ENCODE measurements around the gene PTPRN2.

Gene PTPRN2

DNA sequence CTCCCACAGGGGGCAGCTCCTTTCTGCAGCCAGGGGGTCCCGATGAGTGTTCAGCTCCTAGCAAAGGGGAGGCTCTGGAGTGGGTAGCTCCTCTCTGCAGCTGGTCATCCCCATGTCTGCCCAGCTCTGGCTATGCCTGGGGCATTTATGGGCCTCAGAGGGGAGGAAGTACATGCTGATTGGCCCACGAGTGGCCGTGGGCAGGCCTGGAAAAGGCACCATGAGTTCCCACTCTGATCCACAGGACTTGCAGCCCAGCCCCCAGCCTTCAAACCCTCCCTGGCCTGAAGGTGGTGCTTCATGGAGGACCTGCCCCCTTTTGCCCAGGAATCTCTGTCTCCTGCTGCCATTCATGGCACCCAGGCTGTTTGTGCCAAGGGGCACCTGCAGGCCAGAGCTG lies 982.0 kb downstream of the PTPRN2 start:
- Mint-ChIP-seq H3K4me1 (no peaks in the 10 kb centered on the region), H3K4me3 (no peak overlapping the region), H3K36me3 (ENCODE audit: insufficient read depth) (peaks cover 3% of the 10 kb centered on the region), H3K27me3 (no peaks in the 10 kb centered on the region), H3K9me3 (no peaks in the 10 kb centered on the region), H3K27ac (ENCODE audit: low read depth) (no peak overlapping the region)
- no peak for DNase-seq (ENCODE audit: low spot score in 2 of 2)
- ATAC-seq (replicated peaks; ENCODE audit: extremely low read depth, poor library complexity, severe bottlenecking), result no peak

DNA sequence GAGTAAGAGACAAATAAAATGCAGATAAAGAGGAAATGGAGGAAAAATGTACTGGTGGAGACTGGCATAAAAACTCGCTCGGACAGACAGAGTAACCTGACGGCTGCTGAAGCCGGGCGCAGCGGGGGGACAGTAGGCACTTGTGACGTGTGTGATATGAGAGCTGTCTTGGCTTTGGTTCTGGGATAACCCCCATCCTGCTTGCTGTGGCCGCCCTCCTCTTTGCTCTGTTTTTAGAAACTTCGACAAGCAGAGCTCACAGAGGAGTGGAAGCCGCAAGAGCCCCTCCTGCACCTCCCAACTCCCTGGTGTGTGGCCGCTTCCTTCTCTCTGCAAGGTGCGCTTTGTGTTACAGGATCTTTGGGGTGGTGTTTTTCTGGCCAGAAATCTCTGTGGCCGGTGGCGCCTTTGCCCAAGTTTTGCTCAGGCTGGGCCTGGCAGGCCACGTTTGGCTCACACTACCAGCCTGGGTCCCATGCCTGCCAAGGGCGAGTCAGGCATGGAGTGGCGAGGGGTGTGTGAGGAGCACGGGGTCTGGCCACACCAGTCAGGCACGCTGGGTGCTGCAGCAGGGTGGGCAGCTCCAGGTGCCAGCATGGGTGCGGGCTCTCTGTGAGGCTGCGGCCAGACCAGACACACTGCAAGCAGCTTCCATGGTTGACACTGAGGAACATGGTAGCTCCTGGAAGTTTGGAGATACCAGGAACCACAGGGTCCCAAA lies 982.8 kb downstream of the PTPRN2 start:
- ATAC-seq (replicated peaks; ENCODE audit: extremely low read depth, poor library complexity, severe bottlenecking), result no peak
- Mint-ChIP-seq H3K4me3 (no peak overlapping the region), H3K27me3 (no peaks in the 10 kb centered on the region), H3K36me3 (ENCODE audit: insufficient read depth) (peaks cover 3% of the 10 kb centered on the region), H3K9me3 (no peaks in the 10 kb centered on the region), H3K4me1 (no peaks in the 10 kb centered on the region), H3K27ac (ENCODE audit: low read depth) (no peak overlapping the region)
- no peak for DNase-seq (ENCODE audit: low spot score in 2 of 2)

DNA sequence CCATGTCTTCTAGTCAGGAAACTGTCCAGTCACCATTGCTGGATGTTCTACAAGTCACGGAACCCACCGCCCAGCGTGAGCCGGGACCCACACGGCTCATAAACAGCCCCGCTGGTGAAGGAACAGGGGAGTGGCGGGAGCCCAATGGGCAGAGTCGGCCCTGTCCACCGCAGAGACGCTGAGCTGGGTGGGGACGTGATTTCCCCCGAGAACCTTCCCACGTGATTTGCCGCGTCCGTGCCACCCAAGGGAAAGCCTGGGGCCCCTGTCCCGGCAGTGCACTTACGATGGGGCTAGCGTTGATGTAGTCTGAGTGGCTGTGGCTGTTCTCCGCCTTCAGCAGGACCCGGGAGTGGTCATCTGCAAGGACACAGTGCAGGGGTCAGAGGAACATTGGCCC lies 983.9 kb downstream of the PTPRN2 start:
- ATAC-seq (replicated peaks; ENCODE audit: extremely low read depth, poor library complexity, severe bottlenecking) (no peak), DNase-seq (ENCODE audit: low spot score in 2 of 2) (no peak)
- no peaks in the 10 kb centered on the region for H3K9me3 Mint-ChIP-seq
- no peak overlapping the region for H3K27ac Mint-ChIP-seq (ENCODE audit: low read depth)
- no peak overlapping the region for H3K4me3 Mint-ChIP-seq
- no peaks in the 10 kb centered on the region for H3K36me3 Mint-ChIP-seq (ENCODE audit: insufficient read depth)
- no peaks in the 10 kb centered on the region for H3K27me3 Mint-ChIP-seq
- no peaks in the 10 kb centered on the region for H3K4me1 Mint-ChIP-seq

DNA sequence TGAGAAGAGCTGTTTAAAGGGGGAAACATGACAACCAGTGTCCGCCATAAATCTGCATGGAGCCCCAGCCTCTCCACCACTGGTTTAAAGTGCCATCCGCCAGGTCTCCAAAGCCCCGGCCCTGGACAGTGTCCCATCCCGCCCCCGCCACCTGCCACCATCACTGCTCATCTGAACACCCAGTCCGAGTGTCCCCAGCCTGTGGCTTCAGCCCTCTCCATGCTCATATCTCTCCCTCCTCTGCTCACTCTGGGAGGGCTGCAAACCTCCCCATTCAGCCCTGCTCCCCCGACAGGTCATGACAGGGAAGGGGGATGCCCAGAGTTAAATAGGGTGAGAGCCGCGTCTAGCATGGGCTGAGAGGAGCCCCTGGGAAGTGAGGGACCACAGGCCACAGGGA lies 984.6 kb downstream of the PTPRN2 start:
- no peak overlapping the region for H3K4me3 Mint-ChIP-seq
- no peak for ATAC-seq (replicated peaks; ENCODE audit: extremely low read depth, poor library complexity, severe bottlenecking)
- H3K36me3 Mint-ChIP-seq (ENCODE audit: insufficient read depth), result no peaks in the 10 kb centered on the region
- no peaks in the 10 kb centered on the region for H3K27me3 Mint-ChIP-seq
- H3K27ac Mint-ChIP-seq (ENCODE audit: low read depth), result no peak overlapping the region
- no peak for DNase-seq (ENCODE audit: low spot score in 2 of 2)
- no peaks in the 10 kb centered on the region for H3K4me1 Mint-ChIP-seq
- H3K9me3 Mint-ChIP-seq, result no peaks in the 10 kb centered on the region

DNA sequence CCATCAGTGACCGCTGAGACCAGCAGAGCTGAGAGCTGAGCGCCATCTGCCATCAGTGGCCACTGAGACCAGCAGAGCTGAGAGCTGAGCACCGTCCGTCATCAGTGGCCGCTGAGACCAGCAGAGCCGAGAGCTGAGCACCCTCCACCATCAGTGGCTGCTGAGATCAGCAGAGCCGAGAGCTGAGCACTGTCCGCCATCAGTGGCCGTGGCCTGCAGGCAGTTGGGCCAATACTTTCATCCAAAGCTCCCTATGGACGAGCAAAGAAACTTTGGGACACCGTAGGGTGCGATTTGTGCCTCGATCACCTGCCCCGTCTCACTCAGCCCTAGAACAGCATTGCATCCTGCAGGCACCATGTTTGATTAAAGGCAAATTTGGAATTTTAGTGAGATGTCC lies 985.0 kb downstream of the PTPRN2 start:
- Mint-ChIP-seq H3K4me3 (no peak overlapping the region), H3K27me3 (no peaks in the 10 kb centered on the region), H3K4me1 (no peaks in the 10 kb centered on the region), H3K36me3 (ENCODE audit: insufficient read depth) (no peaks in the 10 kb centered on the region), H3K27ac (ENCODE audit: low read depth) (no peak overlapping the region), H3K9me3 (no peaks in the 10 kb centered on the region)
- no peak for DNase-seq (ENCODE audit: low spot score in 2 of 2)
- no peak for ATAC-seq (replicated peaks; ENCODE audit: extremely low read depth, poor library complexity, severe bottlenecking)

DNA sequence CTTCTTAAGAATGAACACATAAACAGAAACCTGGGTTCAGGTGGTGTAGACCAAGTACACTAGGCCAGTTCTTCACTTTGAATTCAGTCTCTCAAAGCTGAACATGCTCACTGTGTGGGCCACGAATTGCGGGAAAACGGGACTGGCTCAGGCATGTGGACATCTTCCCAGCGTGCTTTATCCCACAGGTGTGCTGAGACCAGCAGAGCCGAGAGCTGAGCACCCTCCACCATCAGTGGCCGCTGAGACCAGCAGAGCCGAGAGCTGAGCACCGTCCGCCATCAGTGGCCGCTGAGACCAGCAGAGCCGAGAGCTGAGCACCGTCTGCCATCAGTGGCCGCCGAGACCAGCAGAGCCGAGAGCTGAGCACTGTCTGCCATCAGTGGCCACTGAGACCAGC lies 985.5 kb downstream of the PTPRN2 start:
- Mint-ChIP-seq H3K4me3 (no peak overlapping the region), H3K27ac (ENCODE audit: low read depth) (no peak overlapping the region), H3K9me3 (no peaks in the 10 kb centered on the region), H3K27me3 (no peaks in the 10 kb centered on the region), H3K36me3 (ENCODE audit: insufficient read depth) (no peaks in the 10 kb centered on the region), H3K4me1 (no peaks in the 10 kb centered on the region)
- DNase-seq (ENCODE audit: low spot score in 2 of 2) (no peak), ATAC-seq (replicated peaks; ENCODE audit: extremely low read depth, poor library complexity, severe bottlenecking) (no peak)

DNA sequence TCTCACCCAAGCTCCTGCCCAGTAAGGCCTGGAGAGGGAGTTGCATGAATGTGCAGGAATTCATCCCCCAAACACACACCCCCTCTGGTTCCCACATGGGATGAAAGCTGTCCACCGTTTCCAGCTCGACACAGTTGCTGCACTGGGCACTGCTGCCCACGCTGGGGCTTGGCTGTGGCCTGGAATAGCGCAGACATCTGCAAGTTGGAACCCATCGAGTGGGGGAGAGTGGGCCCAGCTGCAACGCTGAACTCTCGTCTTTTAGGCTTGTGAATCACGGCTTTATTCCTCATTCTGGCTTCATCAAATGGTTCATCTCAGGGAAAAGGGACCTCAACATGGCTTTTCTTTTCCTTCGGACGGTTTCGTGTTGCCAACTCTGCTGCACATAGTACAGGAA lies 986.1 kb downstream of the PTPRN2 start:
- ATAC-seq (replicated peaks; ENCODE audit: extremely low read depth, poor library complexity, severe bottlenecking) (no peak), DNase-seq (ENCODE audit: low spot score in 2 of 2) (no peak)
- H3K27ac Mint-ChIP-seq (ENCODE audit: low read depth), result no peak overlapping the region
- no peaks in the 10 kb centered on the region for H3K27me3 Mint-ChIP-seq
- no peaks in the 10 kb centered on the region for H3K9me3 Mint-ChIP-seq
- H3K4me3 Mint-ChIP-seq, result no peak overlapping the region
- H3K36me3 Mint-ChIP-seq (ENCODE audit: insufficient read depth), result no peaks in the 10 kb centered on the region
- no peaks in the 10 kb centered on the region for H3K4me1 Mint-ChIP-seq

DNA sequence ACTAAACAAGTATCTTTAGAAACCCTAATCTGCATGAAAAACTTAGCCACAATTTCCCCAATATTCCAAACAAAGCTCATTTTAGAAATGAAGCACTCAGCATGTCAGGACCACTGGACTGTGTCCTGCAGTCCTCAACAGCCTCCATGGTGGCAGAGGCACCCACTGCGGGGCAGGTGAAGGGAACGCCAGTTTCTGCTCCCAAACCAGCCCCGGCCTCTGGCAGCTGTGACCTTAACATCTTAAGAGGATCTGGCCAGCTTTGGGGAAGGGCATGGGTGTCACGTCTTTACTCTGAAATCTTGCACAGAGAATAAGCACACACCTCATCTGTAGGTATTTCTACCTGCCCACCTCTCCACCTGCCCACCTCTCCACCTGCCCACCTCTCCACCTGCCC lies 988.1 kb downstream of the PTPRN2 start:
- no peak overlapping the region for H3K27ac Mint-ChIP-seq (ENCODE audit: low read depth)
- no peak for DNase-seq (ENCODE audit: low spot score in 2 of 2)
- H3K4me1 Mint-ChIP-seq, result no peaks in the 10 kb centered on the region
- no peak overlapping the region for H3K4me3 Mint-ChIP-seq
- no peak for ATAC-seq (replicated peaks; ENCODE audit: extremely low read depth, poor library complexity, severe bottlenecking)
- H3K36me3 Mint-ChIP-seq (ENCODE audit: insufficient read depth), result no peaks in the 10 kb centered on the region
- H3K9me3 Mint-ChIP-seq, result no peaks in the 10 kb centered on the region
- no peaks in the 10 kb centered on the region for H3K27me3 Mint-ChIP-seq

DNA sequence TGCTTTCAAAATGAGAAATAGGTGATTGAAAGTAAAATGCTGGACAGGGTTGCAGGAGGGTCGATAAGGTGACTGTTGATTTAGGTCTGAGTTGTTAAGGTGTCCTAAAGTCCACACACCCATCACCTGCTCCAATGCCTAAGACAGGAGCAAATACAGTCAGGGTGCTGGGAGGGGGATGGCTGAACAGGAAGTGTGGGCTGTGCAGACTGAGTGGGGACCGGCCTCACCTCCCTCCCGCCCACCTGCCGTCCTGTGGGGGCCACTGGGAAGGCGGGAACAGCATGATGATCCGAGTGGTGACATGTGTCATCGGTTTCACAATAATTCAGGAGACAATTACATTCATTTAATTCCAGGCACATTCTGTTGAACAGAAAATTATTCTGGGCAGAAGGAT lies 990.1 kb downstream of the PTPRN2 start:
- Mint-ChIP-seq H3K4me1 (peaks cover under 1% of the 10 kb centered on the region), H3K4me3 (no peak overlapping the region), H3K36me3 (ENCODE audit: insufficient read depth) (peaks cover 3% of the 10 kb centered on the region), H3K9me3 (peaks cover 1% of the 10 kb centered on the region), H3K27ac (ENCODE audit: low read depth) (no peak overlapping the region), H3K27me3 (no peaks in the 10 kb centered on the region)
- no peak for ATAC-seq (replicated peaks; ENCODE audit: extremely low read depth, poor library complexity, severe bottlenecking)
- no peak for DNase-seq (ENCODE audit: low spot score in 2 of 2)

DNA sequence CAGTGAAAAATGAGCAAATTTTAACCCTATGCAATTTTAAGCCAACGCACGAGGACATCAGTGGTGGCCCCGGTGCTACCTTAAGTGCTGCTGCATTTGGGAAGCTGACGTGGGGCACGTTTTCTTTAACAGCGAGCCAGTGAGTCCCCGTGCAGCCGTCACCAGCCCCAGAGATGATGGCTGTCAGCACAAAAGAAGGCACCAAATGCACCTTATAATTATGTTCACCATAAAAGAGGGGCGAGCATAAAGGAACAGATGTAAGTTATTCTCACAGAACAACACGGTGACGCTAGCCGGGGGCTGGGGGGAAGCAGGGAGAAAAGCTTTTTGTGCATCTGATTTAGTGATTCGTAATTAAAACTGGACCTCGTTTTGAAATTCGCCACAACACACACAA lies 990.7 kb downstream of the PTPRN2 start:
- H3K27ac Mint-ChIP-seq (ENCODE audit: low read depth), result no peak overlapping the region
- ATAC-seq (replicated peaks; ENCODE audit: extremely low read depth, poor library complexity, severe bottlenecking) (no peak), DNase-seq (ENCODE audit: low spot score in 2 of 2) (no peak)
- peaks cover 7% of the 10 kb centered on the region for H3K9me3 Mint-ChIP-seq
- no peak overlapping the region for H3K4me3 Mint-ChIP-seq
- H3K36me3 Mint-ChIP-seq (ENCODE audit: insufficient read depth), result peaks cover 4% of the 10 kb centered on the region
- no peaks in the 10 kb centered on the region for H3K27me3 Mint-ChIP-seq
- H3K4me1 Mint-ChIP-seq, result peaks cover 7% of the 10 kb centered on the region

DNA sequence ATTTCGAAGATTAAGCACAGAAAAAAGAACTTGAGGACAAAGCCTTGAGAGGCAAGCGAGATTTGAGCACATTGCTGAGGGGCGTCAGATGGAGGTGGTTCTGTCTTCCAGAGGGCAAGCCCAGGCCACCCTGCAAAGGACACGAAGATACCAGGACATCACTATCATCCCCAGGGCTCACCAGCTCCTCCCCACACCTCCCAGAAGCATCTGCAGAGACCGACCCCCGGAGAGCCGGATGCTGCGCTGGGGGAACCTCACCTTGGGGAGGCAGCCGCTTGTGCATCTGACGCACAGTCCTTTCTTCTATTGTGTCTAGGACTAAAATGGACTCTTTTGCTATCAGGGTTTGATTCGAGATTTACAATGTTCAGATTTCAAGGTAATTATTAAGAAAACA lies 991.2 kb downstream of the PTPRN2 start:
- Mint-ChIP-seq H3K36me3 (ENCODE audit: insufficient read depth) (peaks cover 4% of the 10 kb centered on the region), H3K27ac (ENCODE audit: low read depth) (no peak overlapping the region), H3K4me1 (peaks cover 10% of the 10 kb centered on the region), H3K9me3 (peaks cover 7% of the 10 kb centered on the region), H3K4me3 (no peak overlapping the region), H3K27me3 (no peaks in the 10 kb centered on the region)
- ATAC-seq (replicated peaks; ENCODE audit: extremely low read depth, poor library complexity, severe bottlenecking) (no peak), DNase-seq (ENCODE audit: low spot score in 2 of 2) (no peak)

DNA sequence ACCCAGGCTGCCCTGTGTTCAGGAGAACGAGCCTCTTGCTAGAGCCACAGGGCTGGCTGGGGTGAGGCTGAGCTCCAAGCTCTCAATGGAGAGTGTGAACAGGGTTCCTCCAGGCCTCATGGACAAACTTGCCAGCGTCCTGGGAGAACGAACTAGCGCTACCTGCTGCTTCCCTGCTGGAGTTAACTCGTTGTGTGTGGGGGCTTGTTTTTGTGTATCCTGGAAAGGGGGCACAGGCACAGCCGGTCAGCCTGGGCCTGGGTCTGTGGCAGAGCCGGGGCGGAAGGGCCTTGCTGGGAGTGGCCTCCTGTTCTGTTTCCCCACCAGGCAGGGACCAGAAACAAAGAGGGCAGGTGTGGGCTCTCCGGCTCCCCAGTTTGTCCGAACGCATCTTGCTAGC lies 991.6 kb downstream of the PTPRN2 start:
- H3K4me1 Mint-ChIP-seq, result peaks cover 10% of the 10 kb centered on the region
- H3K36me3 Mint-ChIP-seq (ENCODE audit: insufficient read depth), result peaks cover 4% of the 10 kb centered on the region
- peaks cover 7% of the 10 kb centered on the region for H3K9me3 Mint-ChIP-seq
- ATAC-seq (replicated peaks; ENCODE audit: extremely low read depth, poor library complexity, severe bottlenecking), result no peak
- H3K27ac Mint-ChIP-seq (ENCODE audit: low read depth), result no peak overlapping the region
- no peak overlapping the region for H3K4me3 Mint-ChIP-seq
- no peaks in the 10 kb centered on the region for H3K27me3 Mint-ChIP-seq
- DNase-seq (ENCODE audit: low spot score in 2 of 2), result no peak

DNA sequence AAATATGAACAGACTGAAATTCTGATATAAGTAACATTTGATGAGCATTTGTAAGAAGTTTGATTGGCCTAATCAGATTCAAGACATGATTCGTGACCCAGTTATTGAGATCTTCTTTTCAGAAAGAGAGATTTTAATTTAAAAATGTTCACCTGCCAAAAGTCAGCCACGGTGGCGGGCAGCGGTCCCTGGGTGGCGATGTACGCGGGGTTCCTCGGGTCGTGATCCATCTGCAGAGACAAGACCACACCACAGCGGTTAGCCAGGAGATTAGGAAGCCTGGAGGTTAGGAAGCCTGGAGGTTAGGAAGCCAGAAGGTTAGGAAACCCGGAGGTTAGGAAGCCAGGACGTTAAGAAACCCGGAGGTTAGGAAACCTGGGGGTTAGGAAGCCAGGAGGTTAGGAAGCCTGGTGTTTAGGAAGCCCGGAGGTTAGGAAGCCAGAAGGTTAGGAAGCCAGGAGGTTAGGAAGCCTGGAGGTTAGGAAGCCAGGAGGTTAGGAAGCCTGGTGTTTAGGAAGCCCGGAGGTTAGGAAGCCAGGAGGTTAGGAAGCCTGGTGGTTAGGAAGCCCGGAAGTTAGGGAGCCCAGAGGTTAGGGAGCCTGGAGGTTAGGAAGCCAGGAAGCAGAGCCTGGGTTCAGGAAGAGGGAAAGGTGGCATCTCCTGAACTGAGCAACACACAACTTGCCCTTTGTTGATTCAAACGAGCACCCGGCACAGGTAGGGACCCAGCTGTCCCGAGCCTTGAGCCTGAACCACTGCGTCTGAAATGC lies 992.4 kb downstream of the PTPRN2 start:
- DNase-seq (ENCODE audit: low spot score in 2 of 2) (no peak), ATAC-seq (replicated peaks; ENCODE audit: extremely low read depth, poor library complexity, severe bottlenecking) (no peak)
- peaks cover 7% of the 10 kb centered on the region for H3K9me3 Mint-ChIP-seq
- no peaks in the 10 kb centered on the region for H3K27me3 Mint-ChIP-seq
- peaks cover 4% of the 10 kb centered on the region for H3K36me3 Mint-ChIP-seq (ENCODE audit: insufficient read depth)
- peaks cover 10% of the 10 kb centered on the region for H3K4me1 Mint-ChIP-seq
- H3K27ac Mint-ChIP-seq (ENCODE audit: low read depth), result no peak overlapping the region
- no peak overlapping the region for H3K4me3 Mint-ChIP-seq

Data from central memory CD8-positive, alpha-beta T cell (primary cell).